Measurements from ENCODE around the gene WNK2.

Gene WNK2

GRCh38 chr9:93178851-93179786 lies 4.8 kb upstream of the WNK2 start:
- intact Hi-C loops (cut with DNase I; ENCODE audit: low total_unique reads), result no loop called here
- DNase-seq, result no peak

GRCh38 chr9:93180938-93181337 lies 3.0 kb upstream of the WNK2 start:
- Histone ChIP-seq H3K4me1 (peaks cover 0 to 26% (median 16%) of the 10 kb centered on the region in 4 donors), H3K36me3 (no peaks in the 10 kb centered on the region), H3K27ac (no peak overlapping the region), H3K9me3 (no peaks in the 10 kb centered on the region), H3K27me3 (peaks cover 0 to 23% of the 10 kb centered on the region in 2 donors), H3K4me3 (no peak overlapping the region)
- intact Hi-C loops (cut with DNase I; ENCODE audit: low total_unique reads), result no loop called here
- TF ChIP-seq CTCF (IDR thresholded peaks at IDR 0.05), result no peak
- no peak for DNase-seq

More at GRCh38 chr9:93178851-93179786, 4.8 kb upstream of the WNK2 start:
- Histone ChIP-seq H3K9me3 (no peaks in the 10 kb centered on the region), H3K36me3 (no peaks in the 10 kb centered on the region), H3K4me1 (peaks cover 0 to 10% (median 8%) of the 10 kb centered on the region in 4 donors), H3K27me3 (peaks cover 0 to 9% of the 10 kb centered on the region in 2 donors), H3K27ac (no peak overlapping the region), H3K4me3 (no peak overlapping the region)
- no peak for TF ChIP-seq CTCF (IDR thresholded peaks at IDR 0.05)

GRCh38 chr9:93181672-93182435 lies 2.1 kb upstream of the WNK2 start:
- H3K4me1 ChIP-seq, result peaks cover 0 to 35% (median 21%) of the 10 kb centered on the region in 4 donors
- H3K27me3 ChIP-seq, result peaks cover 0 to 23% of the 10 kb centered on the region in 2 donors
- DNase-seq, result no peak

GRCh38 chr9:93182572-93182971 lies 1.4 kb upstream of the WNK2 start:
- DNase-seq, result no peak
- Histone ChIP-seq H3K4me3 (no peak overlapping the region), H3K4me1 (peaks cover 0 to 42% (median 21%) of the 10 kb centered on the region in 4 donors), H3K9me3 (no peaks in the 10 kb centered on the region), H3K27ac (no peak overlapping the region), H3K27me3 (peaks cover 0 to 23% of the 10 kb centered on the region in 2 donors), H3K36me3 (no peaks in the 10 kb centered on the region)
- no peak for TF ChIP-seq CTCF (IDR thresholded peaks at IDR 0.05)
- intact Hi-C loops (cut with DNase I; ENCODE audit: low total_unique reads), result no loop called here

More at GRCh38 chr9:93181672-93182435, 2.1 kb upstream of the WNK2 start:
- Histone ChIP-seq H3K27ac (no peak overlapping the region), H3K36me3 (no peaks in the 10 kb centered on the region), H3K9me3 (no peaks in the 10 kb centered on the region), H3K4me3 (no peak overlapping the region)
- intact Hi-C loops (cut with DNase I; ENCODE audit: low total_unique reads), result no loop called here
- no peak for TF ChIP-seq CTCF (IDR thresholded peaks at IDR 0.05)

GRCh38 chr9:93183131-93183662 lies 742 bp upstream of the WNK2 start:
- Histone ChIP-seq H3K4me1 (peaks cover 0 to 45% (median 21%) of the 10 kb centered on the region in 4 donors), H3K27ac (no peak overlapping the region), H3K4me3 (peak overlapping the region; percentile 48 to 50), H3K36me3 (no peaks in the 10 kb centered on the region), H3K27me3 (peaks cover 0 to 23% of the 10 kb centered on the region in 2 donors), H3K9me3 (no peaks in the 10 kb centered on the region)
- intact Hi-C loops (cut with DNase I; ENCODE audit: low total_unique reads), result no loop called here
- TF ChIP-seq CTCF (IDR thresholded peaks at IDR 0.05), result no peak
- no peak for DNase-seq
